GM21526 (cell line): ENCODE measurements around the gene KDM2B.

ENCODE experiments used
- ATAC-seq: cut with Tn5 transposase; IDR thresholded peaks from one replicate; pipeline ENCODE4 v1.9.1; 2021; ENCODE audit warnings: moderate library complexity; ENCODE audit not compliant: unreplicated experiment, low FRiP score

The KDM2B gene

GRCh38 chr12:121568518-121568917, 12.3 kb downstream of the KDM2B start:
- ATAC-seq: no peak

DNA sequence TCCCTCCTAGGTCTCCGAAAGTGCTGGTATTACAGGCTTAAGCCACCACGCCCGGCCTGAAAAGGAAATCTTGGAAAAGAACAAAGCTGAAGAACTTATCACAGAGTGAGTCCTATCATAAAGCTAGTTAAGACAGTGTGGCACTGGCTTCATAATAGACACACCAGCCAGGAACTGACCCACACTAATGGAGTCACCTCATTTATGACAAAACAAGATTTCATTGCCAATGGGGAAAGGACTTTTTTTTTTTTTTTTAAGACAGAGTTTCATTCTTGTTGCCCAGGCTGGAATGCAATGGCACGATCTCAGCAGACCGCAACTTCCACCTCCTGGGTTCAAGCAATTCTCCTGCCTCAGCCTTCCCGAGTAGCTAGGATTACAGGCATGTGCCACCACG, 15.7 kb downstream of the KDM2B start:
- no peak for ATAC-seq

DNA sequence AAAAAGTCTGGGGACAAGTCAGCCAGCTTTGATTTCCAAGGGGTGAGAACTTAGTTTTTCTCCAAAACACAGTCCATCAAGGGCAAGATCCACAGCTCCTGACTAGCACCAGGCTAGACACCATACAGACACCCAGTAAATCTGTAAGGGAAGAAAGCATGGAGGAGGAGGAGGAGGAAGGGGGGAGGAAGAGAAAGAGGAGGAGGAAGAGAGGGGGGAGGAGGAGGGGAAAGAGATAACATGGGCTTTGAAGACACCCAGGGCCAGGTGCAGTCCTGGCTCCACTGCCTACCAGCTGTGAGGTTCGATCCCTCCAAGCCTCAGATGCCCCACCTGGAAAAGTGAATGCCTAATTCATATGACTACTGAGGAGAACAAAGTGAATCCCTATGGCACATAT, 18.3 kb downstream of the KDM2B start:
- ATAC-seq: no peak

DNA sequence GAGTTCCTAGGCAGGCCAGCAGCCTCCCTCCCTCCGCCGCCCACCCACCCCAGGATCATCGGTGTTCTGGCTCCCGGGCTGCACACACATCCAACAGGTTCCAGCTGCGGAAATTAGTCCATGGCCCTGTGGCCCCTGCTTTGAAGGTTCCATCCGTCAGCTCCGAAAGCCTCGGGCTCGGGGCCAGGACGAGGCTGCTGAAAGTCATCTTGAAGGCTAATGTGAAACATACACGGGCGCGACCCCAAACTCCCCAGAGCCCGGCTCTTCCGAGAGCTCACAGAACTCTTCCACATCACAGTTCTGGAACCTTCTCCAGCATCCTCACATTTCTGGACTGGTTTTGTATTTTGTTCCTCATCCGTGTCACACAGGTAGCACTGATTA, 19.8 kb downstream of the KDM2B start:
- no peak for ATAC-seq

DNA sequence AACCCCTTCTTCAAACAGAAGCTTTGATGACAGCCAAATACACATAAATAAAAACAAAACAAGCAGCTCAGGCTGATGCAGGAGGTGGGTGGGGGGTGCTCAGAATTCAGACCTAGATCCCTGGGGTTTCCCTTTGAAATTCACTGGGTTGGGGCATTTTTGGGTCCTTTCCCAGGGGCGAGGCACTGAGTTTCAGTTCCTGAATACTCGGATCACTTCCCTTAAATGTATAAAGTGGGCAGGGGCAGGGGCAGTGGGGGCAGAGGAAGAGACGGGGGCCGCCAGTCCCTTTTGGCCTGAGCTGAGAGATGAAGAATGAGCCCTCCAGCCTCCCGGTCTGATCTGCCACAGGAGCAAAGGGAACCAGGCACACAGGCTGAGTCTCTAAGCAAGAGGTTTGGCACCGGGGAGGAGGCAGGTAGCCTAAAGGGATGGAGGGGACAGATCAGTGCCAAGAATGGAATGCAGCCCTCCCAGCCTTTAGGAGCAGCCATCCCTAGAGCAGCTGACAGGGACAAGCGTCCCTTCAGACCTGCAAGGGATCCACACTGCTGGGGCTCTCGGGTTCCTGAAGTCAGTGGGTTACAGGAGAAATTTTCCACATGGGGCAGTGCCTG, 20.3 kb downstream of the KDM2B start:
- no peak for ATAC-seq

- no peak for ATAC-seq
These were observed 21.9 kb downstream of the KDM2B start for GRCh38 chr12:121558956-121559355.

DNA sequence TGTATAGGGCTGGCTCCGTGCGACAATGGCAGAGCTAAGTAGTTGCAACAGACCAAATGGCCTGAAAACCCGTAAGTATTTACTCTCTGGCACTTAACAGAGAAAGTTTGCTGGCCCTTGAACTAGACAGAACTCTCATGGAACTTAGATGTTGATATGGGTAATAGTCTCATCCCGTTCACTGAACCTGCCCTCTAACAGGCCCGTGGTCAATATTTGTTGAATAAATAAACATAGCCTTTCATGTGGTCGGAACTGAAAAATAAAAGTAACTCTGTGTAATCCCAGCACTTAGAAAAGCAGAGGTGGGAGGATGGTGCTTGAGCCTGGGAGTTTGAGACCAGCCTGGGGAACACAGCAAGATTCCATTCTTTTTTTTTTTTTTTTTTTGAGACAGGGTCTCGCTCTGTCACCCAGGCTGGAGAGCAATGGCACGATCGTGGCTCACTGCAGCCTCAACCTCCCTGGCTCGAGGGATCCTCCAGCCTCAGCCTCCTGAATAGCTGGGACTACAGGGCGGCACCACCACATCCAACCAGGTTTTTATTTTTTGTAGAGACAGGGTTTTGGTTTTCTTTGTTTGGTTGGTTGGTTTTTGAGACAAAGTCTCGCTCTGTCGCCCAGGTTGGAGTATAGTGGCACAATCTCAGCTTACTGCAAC, 29.7 kb downstream of the KDM2B start:
- no peak for ATAC-seq

GRCh38 chr12:121549075-121549474, 31.7 kb downstream of the KDM2B start:
- no peak for ATAC-seq

GRCh38 chr12:121545480-121545879, 35.3 kb downstream of the KDM2B start:
- no peak for ATAC-seq

- no peak for ATAC-seq
These were observed 37.0 kb downstream of the KDM2B start for GRCh38 chr12:121543786-121544185.

DNA sequence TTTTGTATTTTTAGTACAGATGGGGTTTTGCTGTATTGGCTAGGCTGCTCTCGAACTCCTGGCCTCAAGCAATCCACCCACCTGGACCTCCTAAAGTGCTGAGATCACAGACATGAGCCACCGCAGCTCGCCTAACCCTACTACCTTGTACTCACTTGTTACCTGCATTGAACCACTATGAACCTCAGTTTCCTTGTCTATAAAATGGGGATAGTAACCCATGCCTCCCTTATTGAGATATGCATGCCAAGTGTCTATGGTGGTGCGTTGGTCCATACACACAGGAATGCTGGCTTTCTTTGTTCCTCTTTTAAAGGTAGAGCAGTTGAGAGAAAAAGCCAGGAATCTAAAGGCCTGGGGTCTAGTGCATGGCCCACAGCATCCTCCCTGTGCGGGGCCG, 40.9 kb downstream of the KDM2B start:
- no peak for ATAC-seq

DNA sequence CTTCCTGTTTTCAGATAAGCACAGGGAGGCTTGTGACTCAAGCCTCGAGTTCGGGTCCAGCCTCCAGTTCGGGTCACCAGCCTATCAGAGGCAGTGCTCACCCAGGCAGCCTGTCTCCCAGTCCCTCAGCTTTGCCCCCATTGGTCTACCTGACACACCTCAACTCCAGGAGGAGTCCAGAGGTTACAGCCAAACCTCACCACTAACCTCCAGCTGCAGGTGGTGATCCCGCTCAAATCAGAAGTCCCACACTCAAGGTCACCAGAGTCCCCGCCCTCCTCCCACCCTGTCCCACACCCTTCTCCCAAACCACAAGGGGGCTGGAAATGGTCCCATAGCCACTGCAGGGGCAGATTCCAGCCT, 42.1 kb downstream of the KDM2B start:
- ATAC-seq: no peak

GRCh38 chr12:121537814-121538698, 42.8 kb downstream of the KDM2B start:
- ATAC-seq: peak; percentile 7

DNA sequence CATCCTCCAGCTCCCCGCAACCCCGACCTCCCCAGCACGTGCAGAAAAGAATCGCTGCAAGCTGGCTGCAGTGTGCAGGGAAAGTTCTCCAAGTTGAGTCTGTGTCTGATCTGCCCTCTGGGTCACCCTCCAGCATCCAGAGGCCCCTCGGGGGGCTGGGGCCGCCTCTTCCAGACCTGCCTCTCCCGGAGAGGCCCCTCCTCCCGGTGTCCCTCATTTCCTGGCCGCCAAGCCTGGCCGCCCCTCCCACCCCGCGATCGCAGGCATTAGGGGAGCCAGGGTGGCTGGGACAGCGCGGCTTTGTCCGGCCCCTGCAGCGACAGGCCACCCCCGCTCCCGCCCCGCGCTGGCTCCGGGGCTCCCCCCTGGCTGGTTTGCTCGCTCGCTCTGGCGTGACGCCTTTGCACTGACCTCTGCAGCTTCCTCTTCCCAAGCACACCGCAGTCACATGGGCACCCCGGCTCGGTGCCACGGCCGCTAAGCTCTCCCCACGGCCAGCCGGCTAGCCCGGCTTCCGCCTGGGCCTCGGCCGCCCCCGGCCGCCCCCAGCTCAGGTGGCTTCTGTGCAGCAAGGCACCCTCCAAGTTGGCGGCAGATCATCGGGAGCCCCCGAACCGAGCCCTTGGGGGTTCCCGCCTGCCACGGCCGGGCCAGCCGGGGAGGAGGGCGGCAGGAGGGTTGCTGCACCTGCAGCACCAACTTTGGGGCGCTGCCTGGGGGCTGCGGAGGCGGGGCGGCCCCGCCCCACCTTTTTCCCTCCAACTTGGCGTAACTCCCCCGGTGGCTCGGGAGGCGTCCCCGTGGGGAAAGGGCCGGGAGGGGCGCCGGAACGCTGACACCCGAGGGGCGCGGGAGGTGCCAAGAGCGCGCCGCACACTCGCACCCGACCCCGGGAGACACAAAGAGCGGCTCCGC, 43.7 kb downstream of the KDM2B start:
- peak; percentile 51 for ATAC-seq

GRCh38 chr12:121536054-121536898, 44.5 kb downstream of the KDM2B start:
- ATAC-seq: peak; percentile 48

- no peak for ATAC-seq
These were observed 45.4 kb downstream of the KDM2B start for GRCh38 chr12:121535150-121536053.

DNA sequence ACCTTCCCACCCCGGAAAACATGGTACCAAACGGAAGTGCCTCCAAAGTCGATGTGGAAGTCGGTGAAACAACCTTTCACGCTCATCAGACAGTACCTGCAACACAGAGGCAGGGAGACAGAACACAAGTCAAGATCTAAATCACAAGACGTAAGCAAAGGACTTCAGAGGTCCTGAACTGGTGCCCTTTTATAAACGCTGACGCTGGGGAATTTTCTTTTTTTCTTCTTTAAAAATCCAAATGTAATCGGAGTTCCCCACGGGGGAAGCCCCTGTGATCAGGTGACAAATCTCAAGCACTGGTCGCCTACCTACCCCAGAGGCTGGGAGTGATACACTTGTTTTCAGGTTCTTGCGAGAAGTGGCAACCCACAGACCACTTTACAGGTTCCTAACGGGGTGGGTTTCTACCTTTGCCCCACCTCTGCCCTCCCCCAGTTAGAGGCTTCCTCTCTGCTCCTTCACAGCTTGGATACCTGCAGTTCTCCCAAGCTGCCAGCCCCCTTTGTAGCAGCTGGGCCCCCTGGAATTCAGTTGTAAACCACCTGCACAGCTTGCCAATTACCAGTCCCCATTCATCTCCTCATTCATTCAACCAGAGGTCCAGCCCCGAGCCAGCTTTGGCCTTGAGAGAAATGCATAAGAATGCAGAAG, 46.2 kb downstream of the KDM2B start:
- no peak for ATAC-seq

- ATAC-seq: no peak
These were observed 47.3 kb downstream of the KDM2B start for GRCh38 chr12:121533394-121534090.
